HepG2 (cell line): ENCODE measurements around the gene OTUB2. TPM values are rescaled to one million over a fixed set of nuclear protein-coding genes. Genes with fewer than 3 reads are reported as not detected.

Experiments used
- AKNA ChIP-seq: sonication (generic); formaldehyde crosslinking; IDR thresholded peaks from 2 replicates; pipeline ENCODE4 v1.4.0; 2020; ENCODE audit warnings: missing genetic modification reagents, borderline replicate concordance
- CHD4 ChIP-seq: fragments of 200-600 bp; sonication (generic); IDR thresholded peaks from 2 replicates; pipeline ENCODE4 v1.7.0; 2017; ENCODE audit warnings: mild to moderate bottlenecking, low read length, borderline replicate concordance
- TRIM22 ChIP-seq: fragments of 450-650 bp; IDR thresholded peaks from 2 replicates; pipeline ENCODE4 v1.6.1; 2017
- ZNF121 ChIP-seq: sonication (generic); formaldehyde crosslinking; IDR thresholded peaks from 2 replicates; pipeline ENCODE4 v1.5.0; 2020; ENCODE audit warnings: mild to moderate bottlenecking, missing genetic modification reagents
- ZNF432 ChIP-seq: sonication (generic); formaldehyde crosslinking; IDR thresholded peaks from 2 replicates; pipeline ENCODE4 v1.5.0; 2020; ENCODE audit warnings: missing genetic modification reagents, mild to moderate bottlenecking, borderline replicate concordance
- ZNF788 ChIP-seq: sonication (generic); formaldehyde crosslinking; IDR thresholded peaks from 2 replicates; pipeline ENCODE4 v1.5.0; 2020; ENCODE audit warnings: mild to moderate bottlenecking, missing genetic modification reagents, borderline replicate concordance
- polyA plus RNA-seq, 8 experiments: library from polyadenylated mRNA; depleted of rRNA in 3 of 8; stranded (reverse) in 7 of 8; unstranded in 1 of 8; fragments of >200 nt; fragmentation: Illumina TruSeq in 4 of 8; extraction: Trizol in 4 of 8; gene quantifications; 2 replicates each; pipeline versions ENCODE4 v1.2.1 to v1.2.3, GENCODE V29; 2011 to 2016; ENCODE audit warnings: low read depth in 4 of 8, missing spikeins in 1 of 8, mixed read lengths in 1 of 8; ENCODE audit not compliant: insufficient read depth in 1 of 8
- total RNA-seq, 5 experiments: library from RNA; depleted of rRNA; stranded (reverse); fragments of >200 nt; fragmentation: Illumina TruSeq; extraction: Trizol; gene quantifications; 2 replicates each; pipeline ENCODE4 v1.2.3, GENCODE V29; 2016; ENCODE audit warnings: low read depth in 1 of 5

OTUB2 gene
- total and polyA plus RNA-seq, 2 of the 13 experiments (the other 11 are each of a cell fraction or from before 2014, with no cell fraction given), result 2.2 to 2.4 TPM

- no peak for TF ChIP-seq AKNA (CRISPR knock-in tag)
- TF ChIP-seq ZNF788 (CRISPR knock-in tag), result no peak
- no peak for TF ChIP-seq TRIM22
- TF ChIP-seq ZNF121 (CRISPR knock-in tag), result no peak
- TF ChIP-seq CHD4, result no peak
- TF ChIP-seq ZNF432 (CRISPR knock-in tag), result no peak
These were observed 43.7 kb upstream of the OTUB2 start (continued) for GRCh38 chr14:93982230-93983007.
